Right lobe of liver (tissue), 4 donors: Measurements from ENCODE around the gene MACROH2A1.

ENCODE experiments used
- POLR2A ChIP-seq: fragments of 450-650 bp; IDR thresholded peaks from one replicate; pipeline ENCODE4 v1.6.1; 2017; ENCODE audit warnings: antibody characterized with exemption, mild to moderate bottlenecking
- TF ChIP-seq, protein P1 (sequence below), 4 donors: fragments of 200-600 bp in 3 of 4; fragments of 450-650 bp in 1 of 4; IDR thresholded peaks; one replicate each; pipeline versions ENCODE4 v1.5.1 to v1.8.0; 2016 to 2022; ENCODE audit warnings: antibody characterized with exemption in 4 of 4, mild to moderate bottlenecking in 2 of 4
- donor health status: DM: no; HTN: no; CAD: no.
- donor health status: DM: no; HTN: no; CAD: no.
- donor health status: DM: no; HTN: yes; CAD: no.

DNA sequence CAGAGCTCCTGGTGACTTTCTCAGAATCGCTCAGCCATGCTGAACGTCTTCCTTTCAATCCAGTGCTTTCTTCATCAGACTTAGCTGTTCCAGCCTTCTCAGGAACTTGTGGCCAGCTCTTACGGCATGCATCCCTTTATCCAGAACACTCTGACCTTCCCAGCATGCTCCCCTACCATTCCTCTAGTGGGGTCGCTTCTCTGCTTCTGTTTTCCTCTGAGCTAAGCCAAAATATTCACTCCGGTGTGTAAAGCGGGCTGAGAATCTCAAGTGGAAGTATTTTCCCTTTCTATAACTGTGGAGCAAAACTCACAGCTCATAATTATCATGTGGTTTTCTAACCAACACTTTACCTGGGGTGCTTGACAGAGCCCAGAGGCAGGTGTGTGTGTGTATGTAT is 41.9 kb upstream of the MACROH2A1 start:
- TF ChIP-seq, protein P1, sequence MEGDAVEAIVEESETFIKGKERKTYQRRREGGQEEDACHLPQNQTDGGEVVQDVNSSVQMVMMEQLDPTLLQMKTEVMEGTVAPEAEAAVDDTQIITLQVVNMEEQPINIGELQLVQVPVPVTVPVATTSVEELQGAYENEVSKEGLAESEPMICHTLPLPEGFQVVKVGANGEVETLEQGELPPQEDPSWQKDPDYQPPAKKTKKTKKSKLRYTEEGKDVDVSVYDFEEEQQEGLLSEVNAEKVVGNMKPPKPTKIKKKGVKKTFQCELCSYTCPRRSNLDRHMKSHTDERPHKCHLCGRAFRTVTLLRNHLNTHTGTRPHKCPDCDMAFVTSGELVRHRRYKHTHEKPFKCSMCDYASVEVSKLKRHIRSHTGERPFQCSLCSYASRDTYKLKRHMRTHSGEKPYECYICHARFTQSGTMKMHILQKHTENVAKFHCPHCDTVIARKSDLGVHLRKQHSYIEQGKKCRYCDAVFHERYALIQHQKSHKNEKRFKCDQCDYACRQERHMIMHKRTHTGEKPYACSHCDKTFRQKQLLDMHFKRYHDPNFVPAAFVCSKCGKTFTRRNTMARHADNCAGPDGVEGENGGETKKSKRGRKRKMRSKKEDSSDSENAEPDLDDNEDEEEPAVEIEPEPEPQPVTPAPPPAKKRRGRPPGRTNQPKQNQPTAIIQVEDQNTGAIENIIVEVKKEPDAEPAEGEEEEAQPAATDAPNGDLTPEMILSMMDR (IDR thresholded peaks at IDR 0.05): no peak
- no peak for TF ChIP-seq POLR2A
